Measurements from ENCODE around the gene REPIN1.

The REPIN1 gene

GRCh38 chr7:150398108-150398964 lies 29.7 kb downstream of the REPIN1 start:
- no peak for DNase-seq

DNA sequence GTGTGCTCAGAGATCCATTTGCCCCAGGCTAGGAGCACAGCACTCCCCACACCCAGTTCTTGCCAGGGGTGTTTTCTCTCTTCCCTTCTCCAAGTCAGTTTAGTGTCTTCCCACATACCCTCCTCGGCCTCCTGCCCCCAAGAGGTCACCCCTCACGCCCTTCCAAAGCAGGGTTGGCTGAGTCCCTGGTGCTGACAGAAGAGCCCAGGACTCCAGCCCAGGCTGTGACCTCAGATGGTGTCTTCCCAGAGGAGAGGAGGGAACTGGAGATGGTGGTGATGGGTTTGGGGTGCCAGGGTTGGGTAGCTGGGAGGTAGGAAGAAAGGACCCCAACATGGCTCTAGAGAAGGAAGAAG lies 30.3 kb downstream of the REPIN1 start:
- DNase-seq = no peak

DNA sequence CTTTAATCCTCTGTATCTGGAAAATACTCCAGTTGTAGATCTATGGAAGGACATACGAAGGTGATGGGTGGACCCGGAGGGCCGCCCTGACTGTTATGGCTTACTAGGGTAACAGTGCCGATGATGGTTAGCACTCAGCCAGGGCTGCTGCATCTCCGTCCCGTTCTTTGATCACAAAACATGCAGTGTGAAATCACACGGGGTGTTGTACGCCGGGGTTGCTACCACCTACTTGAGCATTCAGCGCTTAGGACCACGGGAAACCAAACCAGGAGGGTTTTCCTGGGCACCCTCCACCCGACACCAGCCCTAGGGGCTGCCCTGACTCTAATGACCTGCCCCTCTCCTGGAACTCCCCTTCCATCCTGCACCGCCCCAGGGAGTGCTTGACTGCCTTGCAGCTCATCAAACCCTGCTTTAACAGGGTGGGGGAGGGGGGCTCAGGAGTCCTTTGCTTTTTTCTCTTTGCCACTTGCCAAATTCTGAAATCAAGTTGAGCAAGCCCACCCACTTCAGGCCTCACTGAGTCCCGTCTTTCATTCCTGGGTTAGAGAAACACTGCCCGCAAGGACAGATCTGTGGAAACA lies 30.9 kb downstream of the REPIN1 start:
- no peak for DNase-seq

DNA sequence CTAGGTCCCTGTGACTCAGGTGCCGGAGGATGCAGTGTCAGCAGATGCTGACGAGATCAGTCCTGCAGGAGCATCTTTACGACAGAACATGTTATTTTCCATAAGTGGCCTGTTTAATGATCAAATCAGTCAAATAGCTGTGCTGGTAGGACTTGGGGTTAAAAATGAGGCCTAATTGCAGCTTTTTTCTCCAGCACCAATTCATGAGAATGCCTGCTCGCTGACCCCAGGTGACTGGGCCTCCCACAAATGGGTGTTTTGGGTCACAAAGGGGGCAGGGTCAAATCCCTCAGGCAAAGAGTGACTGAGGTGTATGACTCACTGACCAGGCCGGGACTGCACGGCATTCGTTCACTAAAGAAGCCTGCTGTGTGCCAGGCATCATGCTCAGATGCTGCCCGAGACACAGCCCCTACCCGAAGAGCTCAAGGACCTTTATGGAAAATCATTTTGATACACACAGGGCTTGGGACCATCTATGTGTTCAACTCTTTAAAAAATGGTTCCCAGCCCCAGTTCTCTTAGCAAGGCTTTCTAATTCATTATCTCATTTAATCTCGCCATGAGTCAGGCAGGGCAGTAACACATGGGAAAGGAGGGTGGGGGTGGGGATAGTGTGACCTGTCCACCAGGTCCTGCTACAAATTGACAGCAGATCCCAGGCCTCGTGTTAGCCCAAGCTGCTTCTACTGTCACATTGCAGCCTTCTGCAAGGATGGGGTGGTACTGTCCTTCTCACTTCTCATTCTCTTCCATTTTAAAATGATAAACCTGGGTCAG lies 31.6 kb downstream of the REPIN1 start:
- DNase-seq = no peak

DNA sequence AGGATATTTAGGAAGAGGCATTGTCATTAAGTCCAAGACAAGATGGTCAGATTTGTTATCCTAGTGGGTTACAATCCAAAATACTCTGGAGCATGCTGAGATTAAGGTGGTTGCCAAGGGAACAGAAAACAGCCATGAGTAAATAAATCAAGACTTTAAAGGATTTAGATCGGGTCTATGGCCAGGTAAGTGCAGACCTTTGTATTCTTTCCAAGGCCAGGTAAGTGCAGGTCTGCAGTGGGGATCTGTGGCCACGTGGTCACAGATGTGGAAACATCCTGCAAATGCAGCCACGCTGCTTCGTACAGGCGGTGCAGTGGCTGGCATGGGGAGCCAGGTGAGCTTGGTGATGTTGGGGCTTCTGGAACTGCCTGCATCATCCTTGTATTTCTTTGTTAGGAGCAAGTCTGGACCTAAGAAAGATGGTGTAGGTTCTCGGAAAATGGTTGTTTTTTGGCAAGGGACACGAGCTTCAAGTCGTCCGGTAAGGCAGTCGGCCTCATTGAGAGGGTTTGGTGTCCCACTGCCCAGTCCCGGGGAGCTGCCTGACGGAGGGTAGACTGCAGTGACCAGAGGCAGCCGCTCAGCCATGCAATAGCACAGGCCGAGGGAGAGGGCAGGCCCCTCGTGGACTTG lies 32.3 kb downstream of the REPIN1 start:
- DNase-seq = no peak

GRCh38 chr7:150401424-150401790 lies 32.8 kb downstream of the REPIN1 start:
- DNase-seq = no peak

DNA sequence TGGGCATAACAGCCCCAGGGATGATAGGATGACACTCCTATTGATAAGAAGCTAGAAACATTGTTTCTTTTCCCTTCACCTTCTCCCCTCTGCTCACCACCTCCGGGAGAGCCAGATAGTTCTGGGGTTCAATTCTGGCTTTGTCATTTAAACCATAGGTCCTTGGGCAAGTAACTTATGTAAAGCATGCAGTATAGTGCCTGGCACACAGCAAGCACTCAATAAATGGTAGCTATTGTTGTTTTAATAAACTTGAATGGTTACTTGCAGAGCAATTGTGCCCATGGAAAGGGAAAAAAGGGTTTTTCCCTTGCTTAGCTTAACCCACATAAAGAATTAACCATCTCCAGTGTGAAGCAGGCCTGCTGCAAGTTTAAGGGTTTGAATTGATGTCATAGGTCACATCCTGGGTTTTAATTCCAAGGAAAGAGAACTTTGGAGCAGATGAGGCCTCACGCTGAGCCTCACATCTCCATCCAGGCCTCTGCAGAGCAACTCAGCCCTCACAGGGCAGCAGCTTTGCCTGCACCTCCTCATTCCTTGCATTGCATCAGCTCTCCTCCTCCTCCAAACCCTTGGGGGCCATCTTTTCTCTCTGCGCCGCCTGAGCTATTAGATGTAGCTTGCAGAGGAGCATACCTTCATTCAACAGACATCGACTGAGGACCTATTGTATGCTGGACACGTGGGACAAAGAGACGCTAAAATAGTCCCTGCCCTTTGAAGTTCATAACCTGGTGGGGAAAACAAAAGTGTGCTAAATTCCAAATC lies 33.4 kb downstream of the REPIN1 start:
- DNase-seq = no peak

GRCh38 chr7:150402671-150403321 lies 34.2 kb downstream of the REPIN1 start:
- DNase-seq = no peak

DNA sequence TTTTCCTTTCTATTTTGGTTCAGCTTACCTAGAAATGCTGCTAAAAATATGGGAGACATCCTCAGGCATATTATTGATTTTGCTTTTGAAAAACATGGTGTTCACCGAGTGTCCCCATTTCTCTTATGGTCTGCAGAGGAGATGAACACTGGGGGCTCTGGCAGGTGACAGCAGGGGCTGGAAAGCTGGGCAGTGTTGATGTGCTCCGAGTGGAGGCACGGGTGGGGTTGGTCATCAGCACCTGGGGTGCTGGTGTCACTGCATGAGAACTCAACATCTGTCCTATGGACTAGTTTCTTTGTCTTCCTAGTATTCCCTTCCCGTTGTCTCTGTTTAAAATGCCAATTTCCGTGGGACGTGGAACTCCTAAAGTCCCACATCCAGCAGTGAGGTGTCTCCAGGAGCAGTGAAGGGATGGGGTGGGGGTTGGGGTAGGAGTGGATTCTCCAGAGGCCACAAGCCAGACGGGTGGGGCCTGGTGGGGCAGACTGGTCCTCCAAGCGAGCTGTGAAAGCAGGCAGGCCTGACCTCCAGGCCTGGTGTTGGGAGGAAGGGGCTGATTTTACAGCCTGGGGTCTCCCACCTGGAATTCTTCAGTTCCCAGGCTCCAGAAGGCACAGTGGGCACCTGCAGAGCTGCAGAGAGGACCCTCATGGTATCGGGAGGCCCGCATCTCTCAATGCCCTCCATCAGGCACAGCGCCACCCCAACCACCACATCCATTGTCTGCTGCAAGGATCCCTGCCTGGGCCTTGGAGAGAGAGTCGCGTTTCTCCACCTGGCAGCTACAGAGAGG lies 35.0 kb downstream of the REPIN1 start:
- DNase-seq = no peak

GRCh38 chr7:150404172-150404804 lies 35.7 kb downstream of the REPIN1 start:
- no peak for DNase-seq

GRCh38 chr7:150404805-150405583 lies 36.4 kb downstream of the REPIN1 start:
- peak; percentile 78 for DNase-seq

- no peak for DNase-seq
These were observed 37.1 kb downstream of the REPIN1 start for GRCh38 chr7:150405584-150406311.

DNA sequence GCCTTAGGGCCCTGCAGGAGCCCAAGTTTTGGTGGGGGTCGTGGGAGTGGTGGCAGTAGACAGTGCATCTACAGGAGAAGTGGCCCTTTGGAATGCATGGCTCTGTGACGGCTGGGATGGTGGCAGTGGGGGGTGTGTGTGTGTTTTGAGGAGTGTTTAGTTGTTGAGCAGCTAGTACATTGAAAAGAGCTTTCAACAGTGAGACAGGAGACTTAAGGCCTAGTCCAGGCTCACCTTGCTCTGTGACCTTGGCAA lies 37.6 kb downstream of the REPIN1 start:
- DNase-seq = no peak

DNA sequence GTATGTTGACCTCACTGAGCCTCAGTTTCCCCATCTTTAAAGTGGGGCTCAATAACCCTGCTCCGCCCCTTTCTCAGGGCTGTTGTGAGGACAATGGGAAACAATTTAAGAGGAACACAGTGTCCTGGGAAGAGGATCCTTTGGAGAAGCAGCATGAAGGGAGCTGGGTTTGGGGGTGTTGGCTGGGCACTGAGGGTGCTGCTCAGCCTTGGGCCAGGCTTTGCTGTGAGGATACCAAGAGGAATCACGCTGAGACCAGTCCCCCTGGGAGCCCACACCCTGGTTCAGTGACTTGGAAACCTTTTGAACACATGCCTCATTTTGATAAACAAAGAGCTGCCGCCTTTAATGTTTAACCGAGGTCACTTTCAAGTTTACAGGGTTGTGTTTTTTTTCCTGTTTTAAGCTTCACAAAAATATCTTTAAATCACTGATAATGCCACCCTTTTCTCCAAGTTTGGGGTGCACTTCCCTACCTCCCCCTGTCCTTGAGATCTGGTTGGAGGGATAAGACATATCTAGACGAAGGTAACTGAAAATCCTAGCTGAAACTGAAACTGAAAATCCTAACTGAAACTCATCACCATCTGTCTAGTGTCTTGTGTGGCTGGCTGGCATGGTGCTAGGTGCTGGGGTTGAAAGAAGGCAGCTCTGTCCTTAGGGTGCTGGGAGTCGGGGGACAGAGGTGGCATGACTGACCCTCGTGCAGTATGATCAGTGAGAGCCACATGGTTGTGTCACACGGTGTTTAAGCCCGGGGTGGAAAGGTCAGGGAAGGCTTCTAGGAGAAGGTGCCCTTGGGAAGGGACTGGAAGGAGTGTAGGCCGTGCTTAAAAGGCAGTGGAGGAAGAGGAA lies 38.2 kb downstream of the REPIN1 start:
- no peak for DNase-seq

DNA sequence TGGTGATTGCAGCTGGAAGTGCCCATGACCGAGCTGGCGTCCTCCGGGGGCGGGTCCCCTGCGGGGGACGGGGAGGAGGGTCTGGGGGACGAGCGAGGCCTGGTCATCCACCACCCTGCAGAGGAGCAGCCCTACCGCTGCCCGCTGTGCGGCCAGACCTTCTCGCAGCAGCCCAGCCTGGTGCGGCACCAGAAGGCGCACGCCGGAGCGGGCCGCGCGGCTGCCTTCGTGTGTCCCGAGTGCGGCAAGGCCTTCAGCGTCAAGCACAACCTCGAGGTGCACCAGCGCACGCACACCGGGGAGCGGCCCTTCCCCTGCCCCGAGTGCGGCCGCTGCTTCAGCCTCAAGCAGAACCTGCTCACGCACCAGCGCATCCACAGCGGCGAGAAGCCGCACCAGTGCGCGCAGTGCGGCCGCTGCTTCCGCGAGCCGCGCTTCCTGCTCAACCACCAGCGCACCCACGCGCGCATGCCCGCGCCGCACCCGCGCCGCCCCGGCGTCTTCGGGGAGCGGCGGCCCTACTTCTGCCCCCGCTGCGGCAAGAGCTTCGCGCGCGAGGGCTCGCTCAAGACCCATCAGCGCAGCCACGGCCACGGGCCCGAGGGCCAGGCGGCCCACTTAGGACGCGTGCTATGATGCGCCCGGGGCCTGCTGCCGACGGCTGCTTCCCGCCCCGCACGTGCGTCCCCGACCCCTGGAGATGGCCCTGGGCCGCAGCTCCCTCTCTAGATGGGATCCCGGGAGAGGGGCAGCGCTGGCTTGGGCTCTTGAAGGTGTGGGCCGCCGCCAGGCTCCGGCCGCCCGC lies 39.2 kb downstream of the REPIN1 start:
- DNase-seq = no peak

DNA sequence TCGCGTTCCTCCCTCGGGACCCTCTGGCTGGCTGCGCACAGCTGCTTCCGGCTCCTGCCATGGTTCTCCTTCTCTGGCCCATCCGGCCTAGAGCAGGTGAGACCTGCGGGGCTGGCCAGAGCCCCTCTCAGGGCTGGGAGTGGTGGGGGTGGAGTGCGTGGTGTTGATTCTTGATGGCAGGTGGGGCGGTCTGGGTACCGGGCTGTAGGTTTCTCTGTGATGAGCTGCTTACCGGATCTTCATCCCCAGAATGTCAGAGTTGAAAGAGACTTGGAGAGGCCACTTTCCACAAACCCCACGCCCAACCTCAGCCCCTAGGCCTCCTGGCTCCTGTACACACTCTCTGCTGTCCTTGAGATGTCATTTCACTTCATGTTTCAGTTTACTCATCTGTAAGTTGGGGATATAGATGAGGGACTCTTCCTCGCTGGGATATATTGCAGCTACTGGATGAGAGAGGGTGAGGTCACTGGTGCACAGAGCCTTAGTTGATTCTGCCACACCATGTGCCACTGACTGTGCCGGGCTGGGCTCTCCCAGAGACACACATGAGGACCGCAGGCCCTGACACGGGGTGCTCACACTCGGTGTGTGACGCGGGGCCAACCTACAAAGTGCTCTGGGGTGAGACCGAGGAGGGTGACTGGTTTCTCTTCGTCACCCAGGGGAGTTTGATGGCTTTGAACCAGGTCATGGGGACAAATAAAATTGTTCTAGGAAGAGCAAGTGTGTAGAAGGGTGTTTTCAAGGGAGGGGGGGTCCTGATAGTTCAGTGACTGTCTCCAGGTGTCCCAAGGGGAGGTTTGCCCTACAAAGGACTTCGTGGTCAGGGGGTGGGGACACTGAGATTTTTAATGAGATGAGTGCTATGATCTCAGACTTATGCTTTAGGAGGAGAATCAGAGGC lies 40.0 kb downstream of the REPIN1 start:
- no peak for DNase-seq
